Measurements from ENCODE around the gene POLD4. TPM values are rescaled to one million over a fixed set of nuclear protein-coding genes. Genes with fewer than 3 reads are reported as not detected.
A peak's percentile ranks its signal among the peaks of the same experiment; 100 is the strongest.

POLD4 gene
- total and polyA plus RNA-seq, 2 experiments from 2014 or later: 109 to 121 TPM

GRCh38 chr11:67308031-67308866 lies 45.1 kb downstream of the POLD4 start:
- no peak overlapping the region for H3K9ac ChIP-seq
- H3K27me3 ChIP-seq (replicated peaks; ENCODE audit: insufficient read depth): no peaks in the 10 kb centered on the region
- in situ Hi-C loops (cut with MboI): no loop called here
- no peak overlapping the region for H3K4me3 ChIP-seq
- H4K20me1 ChIP-seq (ENCODE audit: insufficient read depth): no peaks in the 10 kb centered on the region
- no peak overlapping the region for H3K4me2 ChIP-seq (ENCODE audit: unreplicated experiment)
- H3K79me2 ChIP-seq (ENCODE audit: insufficient read depth): no peaks in the 10 kb centered on the region
- no peaks in the 10 kb centered on the region for H3K9me3 ChIP-seq (ENCODE audit: low read depth)
- no peaks in the 10 kb centered on the region for H3K9me2 ChIP-seq (ENCODE audit: insufficient read depth)
- H3K4me1 ChIP-seq (ENCODE audit: insufficient read depth): 0 out of 2 replicates have a peak, but pooled peaks cover 6% of the 10 kb centered on the region
- no peak overlapping the region for H3K27ac ChIP-seq
- WGBS, 2 experiments (ENCODE audit: low coverage in 1 of 2, low lambda C conversion rate in 2 of 2, missing lambda C conversion rate in 2 of 2): 92 to 93% methylated on average over 19 to 20 of the region's 20 CpGs
- no peak overlapping the region for H2AFZ ChIP-seq
- H3F3A ChIP-seq (ENCODE audit: insufficient read depth): no peaks in the 10 kb centered on the region
- H3K36me3 ChIP-seq (ENCODE audit: low read depth): no peaks in the 10 kb centered on the region
- no peak for TF ChIP-seq EZH2phosphoT487 (IDR thresholded peaks at IDR 0.05; ENCODE audit: insufficient read depth, low read depth)
- TF ChIP-seq EZH2 (IDR thresholded peaks at IDR 0.05; ENCODE audit: insufficient read depth, poor library complexity, severe bottlenecking): no peak
- no peak for DNase-seq

GRCh38 chr11:67307545-67308001 lies 45.8 kb downstream of the POLD4 start:
- in situ Hi-C loops (cut with MboI): no loop called here
- no peak for DNase-seq
- Histone ChIP-seq H2AFZ (no peak overlapping the region), H3K9me2 (ENCODE audit: insufficient read depth) (no peaks in the 10 kb centered on the region), H3K79me2 (ENCODE audit: insufficient read depth) (no peaks in the 10 kb centered on the region), H3F3A (ENCODE audit: insufficient read depth) (no peaks in the 10 kb centered on the region), H3K27me3 (replicated peaks; ENCODE audit: insufficient read depth) (no peaks in the 10 kb centered on the region), H3K9me3 (ENCODE audit: low read depth) (no peaks in the 10 kb centered on the region), H3K9ac (no peak overlapping the region), H3K4me1 (ENCODE audit: insufficient read depth) (0 out of 2 replicates have a peak, but pooled peaks cover 10% of the 10 kb centered on the region), H3K4me3 (no peak overlapping the region), H3K27ac (no peak overlapping the region), H3K36me3 (ENCODE audit: low read depth) (no peaks in the 10 kb centered on the region), H4K20me1 (ENCODE audit: insufficient read depth) (no peaks in the 10 kb centered on the region), H3K4me2 (ENCODE audit: unreplicated experiment) (no peak overlapping the region)
- no peak for TF ChIP-seq EZH2phosphoT487 (IDR thresholded peaks at IDR 0.05; ENCODE audit: insufficient read depth, low read depth)
- no peak for TF ChIP-seq EZH2 (IDR thresholded peaks at IDR 0.05; ENCODE audit: insufficient read depth, poor library complexity, severe bottlenecking)
- WGBS, 2 experiments (ENCODE audit: low coverage in 1 of 2, low lambda C conversion rate in 2 of 2, missing lambda C conversion rate in 2 of 2): 86 to 89% methylated on average over 11 to 12 of the region's 12 CpGs

GRCh38 chr11:67306769-67307544 lies 46.4 kb downstream of the POLD4 start:
- TF ChIP-seq EZH2 (IDR thresholded peaks at IDR 0.05; ENCODE audit: insufficient read depth, poor library complexity, severe bottlenecking): no peak
- TF ChIP-seq EZH2phosphoT487 (IDR thresholded peaks at IDR 0.05; ENCODE audit: insufficient read depth, low read depth): no peak
- H4K20me1 ChIP-seq (ENCODE audit: insufficient read depth): no peaks in the 10 kb centered on the region
- H3K9me2 ChIP-seq (ENCODE audit: insufficient read depth): no peaks in the 10 kb centered on the region
- H3K27me3 ChIP-seq (replicated peaks; ENCODE audit: insufficient read depth): no peaks in the 10 kb centered on the region
- no peaks in the 10 kb centered on the region for H3K36me3 ChIP-seq (ENCODE audit: low read depth)
- no peak overlapping the region for H3K9ac ChIP-seq
- DNase-seq: no peak
- in situ Hi-C loops (cut with MboI): no loop called here
- WGBS, 2 experiments (ENCODE audit: low coverage in 1 of 2, low lambda C conversion rate in 2 of 2, missing lambda C conversion rate in 2 of 2): 91 to 92% methylated on average over 19 of the region's 19 CpGs
- no peaks in the 10 kb centered on the region for H3K79me2 ChIP-seq (ENCODE audit: insufficient read depth)
- no peaks in the 10 kb centered on the region for H3F3A ChIP-seq (ENCODE audit: insufficient read depth)
- no peaks in the 10 kb centered on the region for H3K9me3 ChIP-seq (ENCODE audit: low read depth)
- H3K4me3 ChIP-seq: no peak overlapping the region
- H3K27ac ChIP-seq: no peak overlapping the region
- H2AFZ ChIP-seq: no peak overlapping the region
- H3K4me1 ChIP-seq (ENCODE audit: insufficient read depth): 0 out of 2 replicates have a peak, but pooled peaks cover 12% of the 10 kb centered on the region
- H3K4me2 ChIP-seq (ENCODE audit: unreplicated experiment): no peak overlapping the region

- no peaks in the 10 kb centered on the region for H4K20me1 ChIP-seq (ENCODE audit: insufficient read depth)
- peak overlapping the region; percentile 82 for H3K4me3 ChIP-seq
- H3K4me2 ChIP-seq (ENCODE audit: unreplicated experiment): peak overlapping the region; percentile 93
- no peaks in the 10 kb centered on the region for H3K79me2 ChIP-seq (ENCODE audit: insufficient read depth)
- 0 out of 2 replicates have a peak, but pooled peaks cover 12% of the 10 kb centered on the region for H3K4me1 ChIP-seq (ENCODE audit: insufficient read depth)
- no peaks in the 10 kb centered on the region; the same call in 1 of the 2 replicates for H3K36me3 ChIP-seq (ENCODE audit: low read depth)
- H3K9me2 ChIP-seq (ENCODE audit: insufficient read depth): no peaks in the 10 kb centered on the region
- no peaks in the 10 kb centered on the region for H3F3A ChIP-seq (ENCODE audit: insufficient read depth)
- no peak overlapping the region for H3K27ac ChIP-seq
- H2AFZ ChIP-seq: peak overlapping the region; percentile 64; the same call in 1 of the 2 replicates
- no peaks in the 10 kb centered on the region for H3K27me3 ChIP-seq (replicated peaks; ENCODE audit: insufficient read depth)
- H3K9ac ChIP-seq: peak overlapping the region; percentile 79
- DNase-seq: no peak
- in situ Hi-C loops (cut with MboI): no loop called here
- 67 to 71% methylated on average over 14 of the region's 14 CpGs for WGBS, 2 experiments (ENCODE audit: low coverage in 1 of 2, low lambda C conversion rate in 2 of 2, missing lambda C conversion rate in 2 of 2)
- no peak for TF ChIP-seq EZH2phosphoT487 (IDR thresholded peaks at IDR 0.05; ENCODE audit: insufficient read depth, low read depth)
- no peak for TF ChIP-seq EZH2 (IDR thresholded peaks at IDR 0.05; ENCODE audit: insufficient read depth, poor library complexity, severe bottlenecking)
- no peaks in the 10 kb centered on the region for H3K9me3 ChIP-seq (ENCODE audit: low read depth)
Observed at GRCh38 chr11:67304511-67305113, 48.7 kb downstream of the POLD4 start.

All from GM23248 (cell line).